GM12878 (cell line): ENCODE measurements around the gene VAV2. TPM values are rescaled to one million over a fixed set of nuclear protein-coding genes. Genes with fewer than 3 reads are reported as not detected.
A peak's percentile ranks its signal among the peaks of the same experiment; 100 is the strongest.

ENCODE experiments used
- ATAC-seq: fragments of 200-7000 bp; cut with Tn5 transposase; 3 replicates; pipeline ENCODE4 v1.9.1; 2020; ENCODE audit warnings: mild to moderate bottlenecking, moderate library complexity
- BruUV-seq: library from RNA; stranded (reverse); fragments of 400-500 nt; replicated peaks from 2 replicates; lab custom pipeline; 2021; lab: Mats Ljungman, UMichigan
- CTCF ChIA-PET: fragments of 300-600 bp; sonication (Branson Sonifier 250); formaldehyde crosslinking; extraction: SDS; loops from one replicate; lab custom pipeline; 2021; ENCODE audit warnings: inconsistent platforms; lab: Yijun Ruan, JAX
- POLR2A ChIA-PET: fragments of 350-600 bp; formaldehyde crosslinking; extraction: SDS; loops from one replicate; lab custom pipeline; 2021; ENCODE audit warnings: inconsistent platforms; lab: Charles Lee
- RAD21 ChIA-PET: fragments of 300-600 bp; sonication (Branson Sonifier 250); formaldehyde crosslinking; loops from one replicate; lab custom pipeline; 2023; ENCODE audit warnings: antibody characterized with exemption; ENCODE audit not compliant: unreplicated experiment; lab: Charles Lee
- SMC1A ChIA-PET: fragments of 300-600 bp; sonication (Branson Sonifier 250); formaldehyde crosslinking; loops from one replicate; lab custom pipeline; 2023; ENCODE audit not compliant: unreplicated experiment, uncharacterized antibody; lab: Charles Lee
- DNase-seq: peaks from one replicate; pipeline ENCODE4 v3.0.0-alpha.2; 2011; ENCODE audit warnings: low read depth, low spot score
- FAIRE-seq: peaks from 3 replicates; lab custom pipeline; 2011; peaks lifted over from hg19 to GRCh38; lab: Jason Lieb, UNC
- H2AFZ ChIP-seq: 2 replicates; pipeline ENCODE4 v1.6.0; 2011; ENCODE audit warnings: low read depth, low read length, control low read depth; ENCODE audit not compliant: control insufficient read depth
- H3K27ac ChIP-seq: 2 replicates; pipeline ENCODE4 v1.5.1; 2011; ENCODE audit warnings: control low read depth; ENCODE audit not compliant: control insufficient read depth, insufficient read depth
- H3K27me3 ChIP-seq, 2 experiments: replicated peaks in 1 of 2; 2 replicates each; pipeline versions ENCODE4 v1.6.0 to v1.6.1; 2011; ENCODE audit warnings: low read length in 1 of 2; ENCODE audit not compliant: control insufficient read depth in 2 of 2, insufficient read depth in 2 of 2
- H3K36me3 ChIP-seq, 2 experiments: 2 replicates each; pipeline ENCODE4 v1.5.1; 2011; ENCODE audit warnings: low read length in 1 of 2; ENCODE audit not compliant: control insufficient read depth in 2 of 2, insufficient read depth in 2 of 2
- H3K4me1 ChIP-seq: 2 replicates; pipeline ENCODE4 v1.6.1; 2011; ENCODE audit warnings: mild to moderate bottlenecking, low read length, moderate library complexity, mixed read lengths; ENCODE audit not compliant: control insufficient read depth, insufficient read depth
- H3K4me2 ChIP-seq: 2 replicates; pipeline ENCODE4 v1.6.0; 2011; ENCODE audit warnings: control low read depth; ENCODE audit not compliant: control insufficient read depth, insufficient read depth
- H3K4me3 ChIP-seq: fragments of 200-600 bp; sonication (generic); 2 replicates; pipeline ENCODE4 v1.5.1; 2016
- H3K79me2 ChIP-seq: 2 replicates; pipeline ENCODE4 v1.6.0; 2011; ENCODE audit warnings: low read length; ENCODE audit not compliant: control insufficient read depth, insufficient read depth
- H3K9ac ChIP-seq: 2 replicates; pipeline ENCODE4 v1.8.0; 2011; ENCODE audit warnings: low read length, control low read depth, mixed read lengths; ENCODE audit not compliant: control insufficient read depth, insufficient read depth
- H3K9me3 ChIP-seq: replicated peaks from 3 replicates; pipeline ENCODE4 v1.5.1; 2011; ENCODE audit warnings: mild to moderate bottlenecking, low read length; ENCODE audit not compliant: control insufficient read depth, insufficient read depth
- H4K20me1 ChIP-seq: 2 replicates; pipeline ENCODE4 v1.6.0; 2011; ENCODE audit not compliant: control insufficient read depth, insufficient read depth
- CHD4 ChIP-seq: fragments of 200-600 bp; sonication (generic); IDR thresholded peaks from 2 replicates; pipeline ENCODE4 v1.6.1; 2016; ENCODE audit warnings: mild to moderate bottlenecking
- FOXM1 ChIP-seq: IDR thresholded peaks from 2 replicates; pipeline ENCODE4 v1.6.1; 2012; ENCODE audit warnings: low read depth, mild to moderate bottlenecking, inconsistent platforms, low read length, moderate library complexity
- NFIC ChIP-seq: IDR thresholded peaks from 2 replicates; pipeline ENCODE4 v1.6.1; 2012; ENCODE audit warnings: low read depth, mild to moderate bottlenecking, inconsistent platforms, low read length, moderate library complexity
- NFYA ChIP-seq: IDR thresholded peaks from 2 replicates; pipeline ENCODE4 v1.6.1; 2011; ENCODE audit warnings: low read depth, mild to moderate bottlenecking, low read length, improper control_type of control experiment, borderline replicate concordance
- NR2C1 ChIP-seq: fragments of 450-650 bp; IDR thresholded peaks from 2 replicates; pipeline ENCODE4 v1.6.1; 2017; ENCODE audit warnings: antibody characterized with exemption, mild to moderate bottlenecking, moderate library complexity
- TARDBP ChIP-seq: IDR thresholded peaks from 2 replicates; pipeline ENCODE4 v1.6.1; 2016; ENCODE audit warnings: borderline replicate concordance
- TCF12 ChIP-seq: IDR thresholded peaks from 2 replicates; pipeline ENCODE4 v1.6.1; 2011; ENCODE audit warnings: low read depth, mild to moderate bottlenecking, low read length
- WGBS: methylation state at CpG from one replicate; pipeline ENCODE4 v1.1.6; 2016; ENCODE audit warnings: low lambda C conversion rate; ENCODE audit not compliant: insufficient replicate concordance, insufficient coverage; ENCODE audit errors: missing lambda C conversion rate; 5-methylcytosine and 5-hydroxymethylcytosine counted together
- in situ Hi-C: fragments of 300-500 bp; cut with MboI; formaldehyde crosslinking; loops from 9 replicates; pipeline ENCODE4 v1.14.3; 2018; ENCODE audit warnings: mixed read lengths
- intact Hi-C: fragments of 100-400 bp; cut with micrococcal nuclease; formaldehyde crosslinking; loops from one replicate; pipeline ENCODE4 v1.14.2; 2022; ENCODE audit not compliant: unreplicated experiment
- polyA plus RNA-seq, 11 experiments: library from polyadenylated mRNA; depleted of rRNA in 4 of 11; unstranded in 6 of 11; stranded (reverse) in 5 of 11; fragments of >200 nt; fragmentation: Nextera tagmentation in 4 of 11; fragmentation: Illumina TruSeq in 1 of 11; extraction: Ambion mirVana in 4 of 11; extraction: Trizol in 1 of 11; gene quantifications; 1 replicate in 1 of 11; 2 replicates in 10 of 11; pipeline versions ENCODE4 v1.2.1 to v1.2.3, GENCODE V29; 2011 to 2016; ENCODE audit warnings: inconsistent platforms in 2 of 11, missing spikeins in 2 of 11, low read depth in 1 of 11
- total RNA-seq, 4 experiments: library from RNA; depleted of rRNA in 3 of 4; stranded (reverse); fragments of >200 nt in 3 of 4; fragmentation: Illumina TruSeq in 1 of 4; extraction: Trizol in 1 of 4; gene quantifications; 2 replicates each; pipeline versions ENCODE4 v1.2.1 to v1.2.3, GENCODE V29; 2013 to 2021
- TF ChIP-seq, protein P1 (sequence below): fragments of 150-350 bp; IDR thresholded peaks from 2 replicates; pipeline ENCODE4 v1.6.1; 2016; ENCODE audit warnings: low read depth, low read length

The VAV2 gene
- total and polyA plus RNA-seq, 10 of the 15 experiments (the other 5 are each of a cell fraction or from before 2014, with no cell fraction given): 0.13 to 43.9 (median 16.9) TPM

DNA sequence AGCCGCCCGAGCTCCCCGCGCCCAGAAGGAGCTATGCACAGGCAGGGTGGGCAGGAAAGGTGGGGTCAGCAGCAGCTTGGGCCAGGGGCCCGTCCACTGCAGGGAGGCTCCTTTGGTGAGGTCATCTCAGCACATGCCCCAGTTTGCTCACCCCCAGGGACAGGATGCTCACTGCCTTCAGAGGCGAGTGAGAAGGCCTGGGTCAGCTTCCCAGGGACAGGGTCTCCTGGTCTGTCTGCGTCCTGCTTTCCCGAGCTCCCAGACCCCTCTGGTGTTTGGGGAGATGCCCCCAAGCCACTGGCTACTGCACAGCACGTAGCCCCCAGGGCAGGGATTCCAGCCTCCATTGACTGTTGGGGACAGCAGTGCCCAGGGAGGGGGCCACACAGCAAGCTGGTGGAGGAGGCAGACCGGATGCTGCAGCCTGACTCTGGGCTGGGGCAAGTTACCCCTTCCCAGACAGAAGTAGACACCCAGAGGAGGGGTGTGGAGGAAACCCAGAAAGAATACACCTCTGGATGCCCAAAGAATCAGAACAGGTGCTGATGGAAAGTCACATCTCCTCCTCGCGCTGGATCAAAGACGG is 253.4 kb downstream of the VAV2 start:
- H2AFZ ChIP-seq: no peak overlapping the region

More for the DNA sequence above, 253.4 kb downstream of the VAV2 start:
- in situ Hi-C loops: no loop called here
- peak overlapping the region; percentile 64; the same call in 1 of the 2 replicates for H3K4me2 ChIP-seq
- no peaks in the 10 kb centered on the region; a peak in 1 of 4 replicates for H3K36me3 ChIP-seq
- CTCF ChIA-PET: interaction anchor here (1.3 to 2.0 kb wide), 2 partner anchors 12 to 255 kb away, joined by 5 read pairs; no protein-coding TSS in a partner anchor
- no peaks in the 10 kb centered on the region for H3K79me2 ChIP-seq
- 44% methylated on average over 13 of the region's 13 CpGs for WGBS
- DNase-seq (no peak), FAIRE-seq (no peak), ATAC-seq (no peak)
- H3K9ac ChIP-seq: no peak overlapping the region
- BruUV-seq: no TSS peak
- intact Hi-C loops: no loop called here
- no peaks in the 10 kb centered on the region for H3K9me3 ChIP-seq
- H3K4me3 ChIP-seq: no peak overlapping the region
- H3K27me3 ChIP-seq: no peaks in the 10 kb centered on the region; a peak in 1 of 4 replicates
- no peaks in the 10 kb centered on the region for H4K20me1 ChIP-seq
- SMC1A ChIA-PET: interaction anchor here (1.9 kb wide), 1 partner anchor 255 kb away, joined by 8 read pairs; no protein-coding TSS in a partner anchor
- RAD21 ChIA-PET: interaction anchor here (1.2 kb wide), 1 partner anchor 255 kb away, joined by 3 read pairs; no protein-coding TSS in a partner anchor
- H3K27ac ChIP-seq: no peak overlapping the region
- POLR2A ChIA-PET: no interaction called here
- TF ChIP-seq CHD4: no peak
- TF ChIP-seq NR2C1: no peak
- TF ChIP-seq NFIC: no peak
- TF ChIP-seq FOXM1: no peak
- TF ChIP-seq, protein P1, sequence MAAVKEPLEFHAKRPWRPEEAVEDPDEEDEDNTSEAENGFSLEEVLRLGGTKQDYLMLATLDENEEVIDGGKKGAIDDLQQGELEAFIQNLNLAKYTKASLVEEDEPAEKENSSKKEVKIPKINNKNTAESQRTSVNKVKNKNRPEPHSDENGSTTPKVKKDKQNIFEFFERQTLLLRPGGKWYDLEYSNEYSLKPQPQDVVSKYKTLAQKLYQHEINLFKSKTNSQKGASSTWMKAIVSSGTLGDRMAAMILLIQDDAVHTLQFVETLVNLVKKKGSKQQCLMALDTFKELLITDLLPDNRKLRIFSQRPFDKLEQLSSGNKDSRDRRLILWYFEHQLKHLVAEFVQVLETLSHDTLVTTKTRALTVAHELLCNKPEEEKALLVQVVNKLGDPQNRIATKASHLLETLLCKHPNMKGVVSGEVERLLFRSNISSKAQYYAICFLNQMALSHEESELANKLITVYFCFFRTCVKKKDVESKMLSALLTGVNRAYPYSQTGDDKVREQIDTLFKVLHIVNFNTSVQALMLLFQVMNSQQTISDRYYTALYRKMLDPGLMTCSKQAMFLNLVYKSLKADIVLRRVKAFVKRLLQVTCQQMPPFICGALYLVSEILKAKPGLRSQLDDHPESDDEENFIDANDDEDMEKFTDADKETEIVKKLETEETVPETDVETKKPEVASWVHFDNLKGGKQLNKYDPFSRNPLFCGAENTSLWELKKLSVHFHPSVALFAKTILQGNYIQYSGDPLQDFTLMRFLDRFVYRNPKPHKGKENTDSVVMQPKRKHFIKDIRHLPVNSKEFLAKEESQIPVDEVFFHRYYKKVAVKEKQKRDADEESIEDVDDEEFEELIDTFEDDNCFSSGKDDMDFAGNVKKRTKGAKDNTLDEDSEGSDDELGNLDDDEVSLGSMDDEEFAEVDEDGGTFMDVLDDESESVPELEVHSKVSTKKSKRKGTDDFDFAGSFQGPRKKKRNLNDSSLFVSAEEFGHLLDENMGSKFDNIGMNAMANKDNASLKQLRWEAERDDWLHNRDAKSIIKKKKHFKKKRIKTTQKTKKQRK: no peak
- no peak for TF ChIP-seq NFYA
- no peak for TF ChIP-seq TCF12
- TF ChIP-seq TARDBP: no peak
- H3K4me1 ChIP-seq: no peaks in the 10 kb centered on the region
